Fibroblast of peridontal ligament (primary cell): ENCODE measurements around the gene CFAP65.
A peak's percentile ranks its signal among the peaks of the same experiment; 100 is the strongest.

Experiments used
- DNase-seq: peaks from one replicate; pipeline ENCODE4 v3.0.0-alpha.2; 2010; ENCODE audit errors: extremely low read depth

CFAP65 gene

GRCh38 chr2:219030177-219030940, 11.0 kb downstream of the CFAP65 start:
- no peak for DNase-seq

- DNase-seq = peak; percentile 69
These were observed 11.5 kb downstream of the CFAP65 start for GRCh38 chr2:219029829-219030165.

- DNase-seq = no peak
These were observed 12.1 kb downstream of the CFAP65 start for GRCh38 chr2:219028996-219029828.

- no peak for DNase-seq
These were observed 13.2 kb downstream of the CFAP65 start for GRCh38 chr2:219028141-219028540.

- no peak for DNase-seq
These were observed 13.7 kb downstream of the CFAP65 start for GRCh38 chr2:219027511-219028055.

- no peak for DNase-seq
These were observed 14.4 kb downstream of the CFAP65 start for GRCh38 chr2:219026946-219027345.

- peak; percentile 13 for DNase-seq
These were observed 15.4 kb downstream of the CFAP65 start for GRCh38 chr2:219025637-219026585.

GRCh38 chr2:219024059-219024458, 17.3 kb downstream of the CFAP65 start:
- DNase-seq = no peak

GRCh38 chr2:219023045-219023605, 18.2 kb downstream of the CFAP65 start:
- no peak for DNase-seq

- no peak for DNase-seq
These were observed 18.7 kb downstream of the CFAP65 start for GRCh38 chr2:219022616-219023015.

- no peak for DNase-seq
These were observed 19.3 kb downstream of the CFAP65 start for GRCh38 chr2:219022041-219022440.

GRCh38 chr2:219021591-219021990, 19.7 kb downstream of the CFAP65 start:
- DNase-seq = no peak

- no peak for DNase-seq
These were observed 20.5 kb downstream of the CFAP65 start for GRCh38 chr2:219020604-219021365.

- no peak for DNase-seq
These were observed 21.9 kb downstream of the CFAP65 start for GRCh38 chr2:219019436-219019835.

- no peak for DNase-seq
These were observed 22.6 kb downstream of the CFAP65 start for GRCh38 chr2:219018726-219019125.

GRCh38 chr2:219018286-219018685, 23.0 kb downstream of the CFAP65 start:
- DNase-seq = no peak

GRCh38 chr2:219017201-219017931, 23.9 kb downstream of the CFAP65 start:
- DNase-seq = no peak

- DNase-seq = no peak
These were observed 24.6 kb downstream of the CFAP65 start for GRCh38 chr2:219016721-219017120.

GRCh38 chr2:219010873-219011272, 30.4 kb downstream of the CFAP65 start:
- no peak for DNase-seq
